H9 (cell line): ENCODE results near the gene ZNF750. TPM values are rescaled to one million over a fixed set of nuclear protein-coding genes. Genes with fewer than 3 reads are reported as not detected.

Experiments
- DNase-seq: peaks from one replicate; pipeline ENCODE4 v3.0.0-alpha.2; 2017
- H2AFZ ChIP-seq: one replicate; pipeline ENCODE4 v1.6.1; 2013; ENCODE audit warnings: mild to moderate bottlenecking, low read length, control low read depth, moderate library complexity
- H2AK5ac ChIP-seq: 2 replicates; pipeline ENCODE4 v1.6.1; 2013; ENCODE audit warnings: low read length, control low read depth, mixed read lengths; ENCODE audit not compliant: insufficient read length
- H2BK120ac ChIP-seq: one replicate; pipeline ENCODE4 v1.6.1; 2013; ENCODE audit warnings: low read depth, mild to moderate bottlenecking, low read length, control low read depth, inconsistent platforms; ENCODE audit not compliant: poor library complexity, severe bottlenecking
- H2BK12ac ChIP-seq: 2 replicates; pipeline ENCODE4 v1.6.1; 2013; ENCODE audit warnings: low read length, control low read depth, mixed read lengths, low read depth; ENCODE audit not compliant: insufficient read length
- H2BK15ac ChIP-seq: 2 replicates; pipeline ENCODE4 v1.6.1; 2013; ENCODE audit warnings: low read depth, low read length, control low read depth
- H2BK20ac ChIP-seq: one replicate; pipeline ENCODE4 v1.6.1; 2013; ENCODE audit warnings: low read depth, mild to moderate bottlenecking, low read length, control low read depth, inconsistent platforms; ENCODE audit not compliant: poor library complexity, severe bottlenecking
- H2BK5ac ChIP-seq: 2 replicates; pipeline ENCODE4 v1.6.1; 2013; ENCODE audit warnings: low read length, control low read depth, mixed read lengths; ENCODE audit not compliant: insufficient read length
- H3K14ac ChIP-seq: 2 replicates; pipeline ENCODE4 v1.6.1; 2013; ENCODE audit warnings: low read length, control low read depth; ENCODE audit not compliant: insufficient read depth
- H3K18ac ChIP-seq: 2 replicates; pipeline ENCODE4 v1.6.1; 2013; ENCODE audit warnings: low read depth, mild to moderate bottlenecking, mixed read lengths, low read length, control low read depth; ENCODE audit not compliant: insufficient read length
- H3K23ac ChIP-seq: 2 replicates; pipeline ENCODE4 v1.6.1; 2013; ENCODE audit warnings: low read length, control low read depth, mixed read lengths, low read depth; ENCODE audit not compliant: insufficient read length
- H3K23me2 ChIP-seq: 2 replicates; pipeline ENCODE4 v1.6.1; 2013; ENCODE audit warnings: low read depth, mild to moderate bottlenecking, mixed read lengths, low read length, control low read depth; ENCODE audit not compliant: insufficient read length, poor library complexity, severe bottlenecking
- H3K27ac ChIP-seq: 2 replicates; pipeline ENCODE4 v1.5.1; 2013; ENCODE audit warnings: low read length, control low read depth, mixed read lengths, low read depth; ENCODE audit not compliant: insufficient read length
- H3K27me3 ChIP-seq: 2 replicates; pipeline ENCODE4 v1.6.1; 2013; ENCODE audit warnings: low read length, control low read depth, inconsistent platforms; ENCODE audit not compliant: insufficient read depth
- H3K4ac ChIP-seq: 2 replicates; pipeline ENCODE4 v1.6.1; 2013; ENCODE audit warnings: low read depth, mild to moderate bottlenecking, control low read depth, inconsistent platforms, low read length, moderate library complexity
- H3K4me1 ChIP-seq: 2 replicates; pipeline ENCODE4 v1.6.1; 2013; ENCODE audit warnings: low read length, control low read depth, inconsistent platforms; ENCODE audit not compliant: insufficient read depth
- H3K4me2 ChIP-seq: 2 replicates; pipeline ENCODE4 v1.6.1; 2013; ENCODE audit warnings: low read length, control low read depth, mixed read lengths; ENCODE audit not compliant: insufficient read length, insufficient read depth
- H3K56ac ChIP-seq: 2 replicates; pipeline ENCODE4 v1.6.1; 2013; ENCODE audit warnings: low read depth, mild to moderate bottlenecking, mixed read lengths, low read length, control low read depth; ENCODE audit not compliant: insufficient read length
- H3K79me1 ChIP-seq: 2 replicates; pipeline ENCODE4 v1.6.1; 2013; ENCODE audit warnings: low read depth, mild to moderate bottlenecking, moderate library complexity, low read length, control low read depth, inconsistent platforms; ENCODE audit not compliant: insufficient read depth, poor library complexity, severe bottlenecking
- H3K79me2 ChIP-seq: 2 replicates; pipeline ENCODE4 v1.6.1; 2013; ENCODE audit warnings: low read length, control low read depth, inconsistent platforms; ENCODE audit not compliant: insufficient read depth
- H3K9ac ChIP-seq: 2 replicates; pipeline ENCODE4 v1.6.1; 2013; ENCODE audit warnings: low read length, control low read depth, mixed read lengths; ENCODE audit not compliant: insufficient read length; ENCODE audit errors: extremely low read depth
- H3K9me3 ChIP-seq: one replicate; pipeline ENCODE4 v1.6.1; 2013; ENCODE audit warnings: low read depth, low read length, inconsistent platforms; ENCODE audit not compliant: control insufficient read depth
- H3T11ph ChIP-seq: one replicate; pipeline ENCODE4 v1.6.1; 2013; ENCODE audit warnings: mild to moderate bottlenecking, low read length, control low read depth, inconsistent platforms
- H4K20me1 ChIP-seq: one replicate; pipeline ENCODE4 v1.6.1; 2013; ENCODE audit not compliant: control insufficient read depth, insufficient read length, insufficient read depth
- H4K5ac ChIP-seq: 2 replicates; pipeline ENCODE4 v1.6.1; 2013; ENCODE audit warnings: low read depth, mild to moderate bottlenecking, mixed read lengths, low read length, control low read depth; ENCODE audit not compliant: insufficient read length
- H4K8ac ChIP-seq: replicated peaks from 2 replicates; pipeline ENCODE4 v1.6.1; 2013; ENCODE audit warnings: low read length, control low read depth, mixed read lengths, low read depth; ENCODE audit not compliant: insufficient read length
- H4K91ac ChIP-seq: 2 replicates; pipeline ENCODE4 v1.6.1; 2013; ENCODE audit warnings: low read depth, mild to moderate bottlenecking, moderate library complexity, mixed read lengths, low read length, control low read depth; ENCODE audit not compliant: insufficient read length
- H3K27ac Mint-ChIP-seq, 3 experiments: 2 replicates in 2 of 3; 3 replicates in 1 of 3; pipeline ENCODE4 v1.8.0; 2020 to 2021; ENCODE audit warnings: mixed read lengths in 3 of 3, mild to moderate bottlenecking in 1 of 3, moderate library complexity in 1 of 3
- H3K27me3 Mint-ChIP-seq: 2 replicates; pipeline ENCODE4 v1.8.0; 2021; ENCODE audit warnings: low read depth, mild to moderate bottlenecking, moderate library complexity, mixed read lengths
- H3K36me3 Mint-ChIP-seq, 3 experiments: 2 replicates in 2 of 3; 3 replicates in 1 of 3; pipeline ENCODE4 v1.8.0; 2020 to 2021; ENCODE audit warnings: low read depth in 3 of 3, mixed read lengths in 3 of 3; ENCODE audit not compliant: insufficient read depth in 1 of 3
- H3K4me1 Mint-ChIP-seq, 2 experiments: 2 replicates each; pipeline ENCODE4 v1.8.0; 2020; ENCODE audit warnings: mixed read lengths in 2 of 2
- H3K4me3 Mint-ChIP-seq, 2 experiments: 2 replicates in 1 of 2; 3 replicates in 1 of 2; pipeline ENCODE4 v1.8.0; 2020 to 2021; ENCODE audit warnings: mild to moderate bottlenecking in 2 of 2, mixed read lengths in 2 of 2, moderate library complexity in 1 of 2
- H3K9me3 Mint-ChIP-seq, 2 experiments: 2 replicates in 1 of 2; 3 replicates in 1 of 2; pipeline ENCODE4 v1.8.0; 2020; ENCODE audit warnings: mild to moderate bottlenecking in 2 of 2, mixed read lengths in 2 of 2, moderate library complexity in 1 of 2
- WGBS: extraction: QIAGEN DNeasy Blood & Tissue Kit; methylation state at CpG from one replicate; pipeline ENCODE4 v1.1.7; 2013; ENCODE audit warnings: missing lambda C conversion rate, low lambda C conversion rate, mixed read lengths; ENCODE audit not compliant: insufficient read length; ENCODE audit errors: extremely low coverage; 5-methylcytosine and 5-hydroxymethylcytosine counted together
- total RNA-seq: library from RNA; stranded (reverse); gene quantifications from 2 replicates; pipeline ENCODE4 v1.2.1, GENCODE V29; 2021
- TF ChIP-seq, protein P1 (sequence below): fragments of 200-600 bp; sonication (generic); conservative IDR thresholded peaks from 3 replicates; pipeline ENCODE4 v1.8.0; 2021; ENCODE audit warnings: antibody characterized with exemption, mild to moderate bottlenecking

The ZNF750 gene
- total RNA-seq, 1 experiment from 2014 or later, result not detected

DNA sequence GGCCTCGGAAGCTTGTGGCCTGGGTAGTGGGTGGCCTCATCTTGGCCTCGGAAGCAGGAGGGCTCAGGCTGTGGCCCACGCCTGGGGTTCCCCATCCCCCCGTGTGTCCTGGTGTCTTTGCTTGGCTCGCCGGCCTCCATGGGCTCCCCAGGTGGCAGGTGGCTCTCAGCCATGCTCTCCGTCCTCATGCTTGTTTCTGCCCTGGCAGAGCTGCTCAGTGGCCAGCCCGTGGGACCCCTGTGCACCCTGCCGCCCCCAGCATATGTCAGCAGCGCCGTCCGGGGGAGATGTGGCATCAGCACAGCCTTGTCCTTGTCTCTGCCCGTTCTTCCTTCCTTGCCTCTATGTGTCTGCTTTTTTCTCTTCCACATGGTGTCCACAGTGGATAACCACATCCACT is 49.4 kb downstream of the ZNF750 start:
- Histone ChIP-seq H3K23ac (no peak overlapping the region), H3K56ac (no peak overlapping the region), H3K23me2 (no peaks in the 10 kb centered on the region), H3K4me1 (no peaks in the 10 kb centered on the region), H4K20me1 (no peaks in the 10 kb centered on the region), H3K27ac (no peak overlapping the region), H4K8ac (no peak overlapping the region), H3K79me1 (peaks cover 3% of the 10 kb centered on the region), H4K91ac (no peak overlapping the region), H3K4ac (no peak overlapping the region), H3K9me3 (no peaks in the 10 kb centered on the region), H2AK5ac (no peak overlapping the region), H2BK120ac (no peak overlapping the region), H3K79me2 (no peaks in the 10 kb centered on the region; the same call in 1 of the 2 replicates), H2BK12ac (no peak overlapping the region), H3K4me2 (no peak overlapping the region), H4K5ac (no peak overlapping the region), H2BK20ac (no peak overlapping the region), H2BK5ac (no peak overlapping the region), H3K18ac (no peak overlapping the region), H2BK15ac (no peak overlapping the region), H2AFZ (no peak overlapping the region), H3K14ac (no peak overlapping the region), H3K27me3 (no peaks in the 10 kb centered on the region), H3K9ac (no peak overlapping the region), H3T11ph (no peak overlapping the region)
- H3K27me3 Mint-ChIP-seq, result no peaks in the 10 kb centered on the region
- H3K27ac Mint-ChIP-seq, result peak overlapping the region; percentile 20 to 85 (median 83); a peak in 3 of 7 replicates
- no CpG with 5 or more reads among the region's 13 CpGs for WGBS
- TF ChIP-seq, protein P1, sequence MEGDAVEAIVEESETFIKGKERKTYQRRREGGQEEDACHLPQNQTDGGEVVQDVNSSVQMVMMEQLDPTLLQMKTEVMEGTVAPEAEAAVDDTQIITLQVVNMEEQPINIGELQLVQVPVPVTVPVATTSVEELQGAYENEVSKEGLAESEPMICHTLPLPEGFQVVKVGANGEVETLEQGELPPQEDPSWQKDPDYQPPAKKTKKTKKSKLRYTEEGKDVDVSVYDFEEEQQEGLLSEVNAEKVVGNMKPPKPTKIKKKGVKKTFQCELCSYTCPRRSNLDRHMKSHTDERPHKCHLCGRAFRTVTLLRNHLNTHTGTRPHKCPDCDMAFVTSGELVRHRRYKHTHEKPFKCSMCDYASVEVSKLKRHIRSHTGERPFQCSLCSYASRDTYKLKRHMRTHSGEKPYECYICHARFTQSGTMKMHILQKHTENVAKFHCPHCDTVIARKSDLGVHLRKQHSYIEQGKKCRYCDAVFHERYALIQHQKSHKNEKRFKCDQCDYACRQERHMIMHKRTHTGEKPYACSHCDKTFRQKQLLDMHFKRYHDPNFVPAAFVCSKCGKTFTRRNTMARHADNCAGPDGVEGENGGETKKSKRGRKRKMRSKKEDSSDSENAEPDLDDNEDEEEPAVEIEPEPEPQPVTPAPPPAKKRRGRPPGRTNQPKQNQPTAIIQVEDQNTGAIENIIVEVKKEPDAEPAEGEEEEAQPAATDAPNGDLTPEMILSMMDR, result no peak
- no peak for DNase-seq
- peaks cover 0 to 4% of the 10 kb centered on the region in 2 experiments; a peak in 1 of 4 replicates for H3K4me1 Mint-ChIP-seq
- H3K4me3 Mint-ChIP-seq, result no peak overlapping the region
- H3K36me3 Mint-ChIP-seq, result peaks cover 16 to 38% (median 29%) of the 10 kb centered on the region in 3 experiments; a peak in 6 of 7 replicates
- no peaks in the 10 kb centered on the region; a peak in 1 of 5 replicates for H3K9me3 Mint-ChIP-seq
